Gastroesophageal sphincter (tissue), 3 donors: ENCODE measurements around the gene HAP1.

Experiments used
- CTCF ChIP-seq, 4 experiments: fragments of 200-600 bp in 2 of 4; fragments of 450-650 bp in 2 of 4; sonication (generic) in 1 of 4; IDR thresholded peaks; one replicate each; pipeline ENCODE4 v1.5.1; 2017 to 2019; ENCODE audit warnings: antibody characterized with exemption in 4 of 4, mild to moderate bottlenecking in 2 of 4, moderate library complexity in 2 of 4
- POLR2A ChIP-seq, 2 donors: fragments of 450-650 bp; IDR thresholded peaks; one replicate each; pipeline ENCODE4 v1.6.1; 2017; ENCODE audit warnings: antibody characterized with exemption in 2 of 2, mild to moderate bottlenecking in 2 of 2, moderate library complexity in 1 of 2
- POLR2AphosphoS5 ChIP-seq: sonication (generic); formaldehyde crosslinking; IDR thresholded peaks from one replicate; pipeline ENCODE4 v1.6.1; 2017; ENCODE audit warnings: antibody characterized with exemption

GRCh38 chr17:41695134-41695661, 39.2 kb downstream of the HAP1 start:
- no peak for TF ChIP-seq CTCF (IDR thresholded peaks at IDR 0.05)
- TF ChIP-seq POLR2A (IDR thresholded peaks at IDR 0.05) = no peak
- peak; percentile 2 for TF ChIP-seq POLR2AphosphoS5
